Kidney (tissue), 14 donors: ENCODE results near the gene MORN1. TPM values are rescaled to one million over a fixed set of nuclear protein-coding genes. Genes with fewer than 3 reads are reported as not detected.

ENCODE experiments used
- DNase-seq, 5 donors: peaks; one replicate each; pipeline ENCODE4 v3.0.0-alpha.2; 2013 to 2020
- FAIRE-seq: peaks from 2 replicates; lab custom pipeline; 2012; peaks lifted over from hg19 to GRCh38; lab: Jason Lieb, UNC
- H3K27ac ChIP-seq, 2 donors: one replicate each; pipeline ENCODE4 v1.7.0; 2013; ENCODE audit warnings: low read depth in 2 of 2, low read length in 2 of 2, inconsistent platforms in 1 of 2
- H3K27me3 ChIP-seq: one replicate; pipeline ENCODE4 v1.7.1; 2013; ENCODE audit warnings: low read length, inconsistent platforms; ENCODE audit not compliant: control insufficient read depth, insufficient read depth
- H3K36me3 ChIP-seq, 3 donors: one replicate each; pipeline versions ENCODE4 v1.7.0 to v1.7.1; 2013; ENCODE audit warnings: low read length in 3 of 3, control low read depth in 1 of 3, inconsistent platforms in 1 of 3; ENCODE audit not compliant: insufficient read depth in 3 of 3, control insufficient read depth in 2 of 3
- H3K4me1 ChIP-seq, 3 donors: one replicate each; pipeline versions ENCODE4 v1.7.0 to v1.7.1; 2013; ENCODE audit warnings: low read length in 3 of 3, inconsistent platforms in 1 of 3, low read depth in 1 of 3; ENCODE audit not compliant: control insufficient read depth in 2 of 3, insufficient read depth in 2 of 3
- H3K4me3 ChIP-seq, 3 donors: one replicate each; pipeline versions ENCODE4 v1.7.0 to v1.8.1; 2013; ENCODE audit warnings: low read length in 3 of 3, control low read depth in 1 of 3, inconsistent platforms in 1 of 3
- H3K9ac ChIP-seq, 3 donors: one replicate each; pipeline versions ENCODE4 v1.7.0 to v1.7.1; 2013; ENCODE audit warnings: low read length in 3 of 3, control low read depth in 1 of 3, inconsistent platforms in 1 of 3
- H3K9me3 ChIP-seq, 3 donors: one replicate each; pipeline versions ENCODE4 v1.7.0 to v1.7.1; 2013; ENCODE audit warnings: low read length in 3 of 3, control low read depth in 1 of 3, inconsistent platforms in 1 of 3; ENCODE audit not compliant: control insufficient read depth in 2 of 3, insufficient read depth in 1 of 3
- intact Hi-C: fragments of 100-400 bp; cut with DNase I; formaldehyde crosslinking; loops from one replicate; pipeline ENCODE4 v1.11.1; 2022
- polyA plus RNA-seq: library from polyadenylated mRNA; stranded (reverse); fragments of 350-450 nt; fragmentation: Illumina TruSeq; extraction: RNeasy Lipid Tissue Mini Kit (QIAGEN cat#74804); gene quantifications from one replicate; pipeline ENCODE4 v1.2.3, GENCODE V29; 2014; ENCODE audit warnings: low read depth, low replicate concordance; ENCODE audit not compliant: insufficient read depth
- total RNA-seq: library from RNA; stranded (reverse); fragmentation: NEBNext Ultra II Directional; extraction: Animal tissue kit (Norgen Biotek cat#: 25700); gene quantifications from one replicate; pipeline ENCODE4 v1.2.1, GENCODE V29; 2021
- TF ChIP-seq, protein P1 (sequence below): IDR thresholded peaks from 3 replicates; pipeline ENCODE4 v1.5.1; 2012; ENCODE audit warnings: mild to moderate bottlenecking, moderate library complexity, borderline replicate concordance; ENCODE audit not compliant: insufficient read depth; ENCODE audit errors: extremely low read depth
- donor health status: control.
- donor health status: control.
- donor health status: control.
- donor health status: control.
- donor health status: control.
- donor health status: DM: yes; HTN: yes; CAD: no.
- donor health status: Normal renal cell carcinoma (clear cell type).

Gene MORN1
- total and polyA plus RNA-seq, 2 donors from 2014 or later, result 9.0 to 24.7 TPM

- Histone ChIP-seq H3K27me3 (no peaks in the 10 kb centered on the region), H3K9ac (no peak overlapping the region), H3K9me3 (peaks cover 0 to 5% (median 0%) of the 10 kb centered on the region in 3 donors), H3K4me1 (no peaks in the 10 kb centered on the region), H3K36me3 (no peaks in the 10 kb centered on the region), H3K27ac (no peak overlapping the region), H3K4me3 (no peak overlapping the region)
- DNase-seq (no peak), FAIRE-seq (no peak)
- intact Hi-C loops, result loop anchor here (5.0 to 10.0 kb wide), 2 partner anchors 125 to 368 kb away; no protein-coding TSS in a partner anchor
- TF ChIP-seq, protein P1, sequence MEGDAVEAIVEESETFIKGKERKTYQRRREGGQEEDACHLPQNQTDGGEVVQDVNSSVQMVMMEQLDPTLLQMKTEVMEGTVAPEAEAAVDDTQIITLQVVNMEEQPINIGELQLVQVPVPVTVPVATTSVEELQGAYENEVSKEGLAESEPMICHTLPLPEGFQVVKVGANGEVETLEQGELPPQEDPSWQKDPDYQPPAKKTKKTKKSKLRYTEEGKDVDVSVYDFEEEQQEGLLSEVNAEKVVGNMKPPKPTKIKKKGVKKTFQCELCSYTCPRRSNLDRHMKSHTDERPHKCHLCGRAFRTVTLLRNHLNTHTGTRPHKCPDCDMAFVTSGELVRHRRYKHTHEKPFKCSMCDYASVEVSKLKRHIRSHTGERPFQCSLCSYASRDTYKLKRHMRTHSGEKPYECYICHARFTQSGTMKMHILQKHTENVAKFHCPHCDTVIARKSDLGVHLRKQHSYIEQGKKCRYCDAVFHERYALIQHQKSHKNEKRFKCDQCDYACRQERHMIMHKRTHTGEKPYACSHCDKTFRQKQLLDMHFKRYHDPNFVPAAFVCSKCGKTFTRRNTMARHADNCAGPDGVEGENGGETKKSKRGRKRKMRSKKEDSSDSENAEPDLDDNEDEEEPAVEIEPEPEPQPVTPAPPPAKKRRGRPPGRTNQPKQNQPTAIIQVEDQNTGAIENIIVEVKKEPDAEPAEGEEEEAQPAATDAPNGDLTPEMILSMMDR, result no peak
These were observed 28.1 kb upstream of the MORN1 start for GRCh38 chr1:2419416-2419815.

DNA sequence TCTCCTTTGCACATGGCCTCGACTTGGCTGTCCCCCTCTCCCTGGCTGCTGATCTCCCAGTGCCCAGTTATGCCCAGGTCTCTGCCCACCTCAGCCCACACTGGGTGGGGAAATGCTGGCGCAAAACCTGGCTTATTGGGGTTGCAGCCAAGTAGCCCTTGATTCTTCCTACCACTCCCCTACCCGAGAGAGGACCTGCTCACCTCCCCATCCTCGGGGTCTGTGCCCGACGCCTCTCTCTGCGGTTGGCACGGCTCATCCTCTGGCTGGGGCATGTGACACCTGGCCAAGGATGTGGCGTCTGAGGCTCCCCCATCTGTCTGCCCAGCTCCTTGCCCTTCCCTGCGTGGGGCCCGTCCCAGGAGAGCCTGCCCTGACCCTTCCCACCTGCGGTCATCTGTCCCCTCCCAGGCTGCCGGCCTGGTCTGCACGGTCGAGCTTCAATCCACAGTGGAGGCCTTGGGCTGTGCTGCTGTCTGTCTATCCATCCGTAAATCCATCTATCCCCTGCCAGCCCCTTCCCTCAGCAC, 27.5 kb upstream of the MORN1 start:
- no peaks in the 10 kb centered on the region for H3K27me3 ChIP-seq
- intact Hi-C loops, result loop anchor here (5.0 to 10.0 kb wide), 2 partner anchors 126 to 368 kb away; no protein-coding TSS in a partner anchor
- DNase-seq (no peak), FAIRE-seq (no peak)
- no peak overlapping the region for H3K9ac ChIP-seq
- H3K27ac ChIP-seq, result no peak overlapping the region
- H3K36me3 ChIP-seq, result no peaks in the 10 kb centered on the region
- H3K4me1 ChIP-seq, result peaks cover 0 to 5% (median 5%) of the 10 kb centered on the region in 3 donors
- no peak overlapping the region for H3K4me3 ChIP-seq
- TF ChIP-seq, protein P1, result no peak
- peaks cover 0 to 5% (median 0%) of the 10 kb centered on the region in 3 donors for H3K9me3 ChIP-seq

DNA sequence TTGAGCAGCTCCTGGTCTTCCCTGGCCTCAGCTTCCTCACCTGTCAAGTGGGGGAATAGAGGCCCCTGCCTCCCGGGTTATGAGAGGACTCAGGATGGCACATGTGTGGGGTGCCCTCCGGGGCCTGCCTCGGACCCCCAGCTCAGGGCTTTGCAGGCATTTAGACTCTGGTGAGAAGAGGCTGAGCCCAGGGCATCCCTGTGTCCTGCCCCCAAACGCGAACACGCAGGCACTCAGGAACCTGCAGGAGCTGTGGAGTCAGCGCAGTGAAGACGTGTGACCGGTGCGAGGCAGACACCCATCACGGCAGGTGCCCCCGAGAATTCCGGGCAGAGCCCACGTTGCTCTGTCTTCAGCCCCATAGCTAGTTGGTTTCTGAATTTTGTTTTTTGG, 26.5 kb upstream of the MORN1 start:
- TF ChIP-seq, protein P1, result no peak
- intact Hi-C loops, result loop anchor here (5.0 to 10.0 kb wide), 2 partner anchors 127 to 369 kb away; no protein-coding TSS in a partner anchor
- Histone ChIP-seq H3K27ac (no peak overlapping the region), H3K9ac (no peak overlapping the region), H3K36me3 (no peaks in the 10 kb centered on the region), H3K4me3 (no peak overlapping the region), H3K9me3 (no peaks in the 10 kb centered on the region), H3K4me1 (peaks cover 0 to 14% (median 12%) of the 10 kb centered on the region in 3 donors), H3K27me3 (no peaks in the 10 kb centered on the region)
- FAIRE-seq (no peak), DNase-seq (no peak)
